ENCODE data around the gene CHRNB1.

- TF ChIP-seq CTCF (IDR thresholded peaks at IDR 0.05), result no peak
- TF ChIP-seq POLR2AphosphoS5 (IDR thresholded peaks at IDR 0.05), result no peak
Measured at GRCh38 chr17:7440113-7440833, 4.6 kb upstream of the CHRNB1 start.
